OCI-LY3 (cell line): ENCODE measurements around the gene CEP78.

Source experiments
- EZH2phosphoT487 ChIP-seq: fragments of 200-600 bp; shearing (Covaris generic); IDR thresholded peaks from 2 replicates; pipeline ENCODE4 v1.6.1; 2018; ENCODE audit warnings: antibody characterized with exemption, mixed run types, low read depth
- TF ChIP-seq, protein P1 (sequence below): fragments of 200-600, 300-600 bp; sonication (generic); IDR thresholded peaks from 2 replicates; pipeline ENCODE4 v1.5.1; 2014; ENCODE audit warnings: antibody characterized with exemption, low read length, low read depth

DNA sequence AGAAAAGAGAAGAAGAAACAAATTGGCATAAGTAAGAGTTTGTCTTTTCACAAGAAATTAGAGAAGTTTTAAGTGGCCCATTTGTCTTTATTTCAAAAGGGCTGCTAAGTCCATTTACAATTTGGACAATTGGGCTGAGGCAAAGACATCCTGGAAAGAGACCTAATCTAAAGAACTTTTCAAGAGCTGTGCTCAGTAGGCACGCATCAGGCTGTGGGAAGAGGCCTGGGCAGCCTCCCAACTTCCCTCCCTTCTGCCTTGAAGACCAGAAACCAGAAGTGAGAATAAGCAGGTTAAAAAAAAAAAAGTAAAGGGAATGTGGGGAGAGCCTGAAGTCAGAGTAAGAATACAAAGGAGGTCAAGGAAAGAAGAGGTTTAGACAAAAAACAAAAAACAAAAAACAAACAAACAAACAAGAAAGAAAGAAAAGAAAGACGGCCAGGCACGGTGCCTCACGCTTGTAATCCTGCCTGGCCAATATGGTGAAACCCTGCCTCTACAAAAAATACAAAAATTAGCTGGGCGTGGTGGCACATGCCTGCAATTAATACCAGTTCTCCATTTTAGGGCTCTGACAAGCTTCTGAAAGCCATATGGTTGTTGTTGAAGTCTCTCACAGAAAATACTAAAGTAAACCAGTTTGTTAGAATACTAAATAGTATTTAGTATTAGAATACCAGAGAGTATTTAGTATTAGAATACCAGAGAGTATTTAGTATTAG, 48.0 kb upstream of the CEP78 start:
- TF ChIP-seq, protein P1, sequence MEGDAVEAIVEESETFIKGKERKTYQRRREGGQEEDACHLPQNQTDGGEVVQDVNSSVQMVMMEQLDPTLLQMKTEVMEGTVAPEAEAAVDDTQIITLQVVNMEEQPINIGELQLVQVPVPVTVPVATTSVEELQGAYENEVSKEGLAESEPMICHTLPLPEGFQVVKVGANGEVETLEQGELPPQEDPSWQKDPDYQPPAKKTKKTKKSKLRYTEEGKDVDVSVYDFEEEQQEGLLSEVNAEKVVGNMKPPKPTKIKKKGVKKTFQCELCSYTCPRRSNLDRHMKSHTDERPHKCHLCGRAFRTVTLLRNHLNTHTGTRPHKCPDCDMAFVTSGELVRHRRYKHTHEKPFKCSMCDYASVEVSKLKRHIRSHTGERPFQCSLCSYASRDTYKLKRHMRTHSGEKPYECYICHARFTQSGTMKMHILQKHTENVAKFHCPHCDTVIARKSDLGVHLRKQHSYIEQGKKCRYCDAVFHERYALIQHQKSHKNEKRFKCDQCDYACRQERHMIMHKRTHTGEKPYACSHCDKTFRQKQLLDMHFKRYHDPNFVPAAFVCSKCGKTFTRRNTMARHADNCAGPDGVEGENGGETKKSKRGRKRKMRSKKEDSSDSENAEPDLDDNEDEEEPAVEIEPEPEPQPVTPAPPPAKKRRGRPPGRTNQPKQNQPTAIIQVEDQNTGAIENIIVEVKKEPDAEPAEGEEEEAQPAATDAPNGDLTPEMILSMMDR = no peak
- no peak for TF ChIP-seq EZH2phosphoT487
